PC-9 (cell line): Measurements from ENCODE around the gene DNTT.

Source experiments
- CTCF ChIP-seq: fragments of 200-600 bp; sonication (generic); conservative IDR thresholded peaks from 2 replicates; pipeline ENCODE4 v1.6.1; 2017; ENCODE audit warnings: mixed run types, antibody characterized with exemption, mild to moderate bottlenecking, moderate library complexity
- EZH2 ChIP-seq: fragments of 200-600 bp; sonication (generic); IDR thresholded peaks from 2 replicates; pipeline ENCODE4 v1.8.0; 2017; ENCODE audit warnings: antibody characterized with exemption, low read depth

GRCh38 chr10:96371356-96371755 lies 67.1 kb downstream of the DNTT start:
- TF ChIP-seq EZH2 (no peak), CTCF (no peak)
